Osteocyte (in vitro differentiated cells): ENCODE results near the gene GPC5. TPM values are rescaled to one million over a fixed set of nuclear protein-coding genes. Genes with fewer than 3 reads are reported as not detected.

Experiments
- DNase-seq: peaks from one replicate; pipeline ENCODE4 v3.0.0; 2021; ENCODE audit warnings: mixed read lengths; ENCODE audit not compliant: unreplicated experiment; ENCODE audit errors: extremely low spot score
- H3K27ac Mint-ChIP-seq: one replicate; pipeline ENCODE4 v1.8.0; 2021; ENCODE audit warnings: mild to moderate bottlenecking, mixed read lengths; ENCODE audit not compliant: unreplicated experiment
- H3K27me3 Mint-ChIP-seq: one replicate; pipeline ENCODE4 v1.8.0; 2021; ENCODE audit warnings: mixed read lengths; ENCODE audit not compliant: unreplicated experiment
- H3K36me3 Mint-ChIP-seq: one replicate; pipeline ENCODE4 v1.8.0; 2021; ENCODE audit warnings: mixed read lengths; ENCODE audit not compliant: unreplicated experiment
- H3K4me1 Mint-ChIP-seq: one replicate; pipeline ENCODE4 v1.8.0; 2021; ENCODE audit warnings: mixed read lengths; ENCODE audit not compliant: unreplicated experiment
- H3K4me3 Mint-ChIP-seq: one replicate; pipeline ENCODE4 v1.8.0; 2021; ENCODE audit warnings: mild to moderate bottlenecking, moderate library complexity, mixed read lengths; ENCODE audit not compliant: unreplicated experiment
- H3K9me3 Mint-ChIP-seq: one replicate; pipeline ENCODE4 v1.8.0; 2021; ENCODE audit warnings: mixed read lengths; ENCODE audit not compliant: unreplicated experiment
- CTCF ChIP-seq: fragments of 200-600 bp; sonication (generic); IDR thresholded peaks from 2 replicates; pipeline ENCODE4 v1.5.0; 2021; ENCODE audit warnings: antibody characterized with exemption, mild to moderate bottlenecking, moderate library complexity
- total RNA-seq: library from RNA; stranded (reverse); gene quantifications from 2 replicates; pipeline ENCODE4 v1.2.1, GENCODE V29; 2021

Gene GPC5
- total RNA-seq, 1 donor from 2014 or later = 12.9 TPM

GRCh38 chr13:91845612-91846011 is 447.2 kb downstream of the GPC5 start:
- no peak for TF ChIP-seq CTCF
- peaks cover 9% of the 10 kb centered on the region for H3K27me3 Mint-ChIP-seq
- no peaks in the 10 kb centered on the region for H3K36me3 Mint-ChIP-seq
- no peak for DNase-seq
- H3K4me3 Mint-ChIP-seq = no peak overlapping the region
- no peak overlapping the region for H3K27ac Mint-ChIP-seq
- no peaks in the 10 kb centered on the region for H3K9me3 Mint-ChIP-seq
- H3K4me1 Mint-ChIP-seq = no peaks in the 10 kb centered on the region

- no peak for TF ChIP-seq CTCF
- Mint-ChIP-seq H3K4me1 (no peaks in the 10 kb centered on the region), H3K36me3 (no peaks in the 10 kb centered on the region), H3K4me3 (no peak overlapping the region), H3K27me3 (peaks cover 7% of the 10 kb centered on the region), H3K9me3 (no peaks in the 10 kb centered on the region), H3K27ac (no peak overlapping the region)
- DNase-seq = no peak
Measured at GRCh38 chr13:91863699-91864098, 465.3 kb downstream of the GPC5 start.

- Mint-ChIP-seq H3K4me3 (no peak overlapping the region), H3K27ac (no peak overlapping the region), H3K9me3 (no peaks in the 10 kb centered on the region), H3K4me1 (no peaks in the 10 kb centered on the region), H3K27me3 (peaks cover 2% of the 10 kb centered on the region), H3K36me3 (no peaks in the 10 kb centered on the region)
- DNase-seq = no peak
- no peak for TF ChIP-seq CTCF
Measured at GRCh38 chr13:91868351-91868750, 469.9 kb downstream of the GPC5 start.

GRCh38 chr13:91878491-91878890 is 480.1 kb downstream of the GPC5 start:
- Mint-ChIP-seq H3K27me3 (peaks cover 4% of the 10 kb centered on the region), H3K4me3 (no peak overlapping the region), H3K4me1 (no peaks in the 10 kb centered on the region)

GRCh38 chr13:91879360-91879759 is 480.9 kb downstream of the GPC5 start:
- DNase-seq = no peak
- Mint-ChIP-seq H3K27ac (no peak overlapping the region), H3K36me3 (no peaks in the 10 kb centered on the region), H3K9me3 (no peaks in the 10 kb centered on the region), H3K4me1 (no peaks in the 10 kb centered on the region), H3K4me3 (no peak overlapping the region), H3K27me3 (peaks cover 4% of the 10 kb centered on the region)
- TF ChIP-seq CTCF = no peak

More at GRCh38 chr13:91878491-91878890, 480.1 kb downstream of the GPC5 start:
- H3K9me3 Mint-ChIP-seq = no peaks in the 10 kb centered on the region
- TF ChIP-seq CTCF = no peak
- no peak for DNase-seq
- H3K27ac Mint-ChIP-seq = no peak overlapping the region
- no peaks in the 10 kb centered on the region for H3K36me3 Mint-ChIP-seq
